ENCODE results near the gene PPP1R1B.

Gene PPP1R1B

DNA sequence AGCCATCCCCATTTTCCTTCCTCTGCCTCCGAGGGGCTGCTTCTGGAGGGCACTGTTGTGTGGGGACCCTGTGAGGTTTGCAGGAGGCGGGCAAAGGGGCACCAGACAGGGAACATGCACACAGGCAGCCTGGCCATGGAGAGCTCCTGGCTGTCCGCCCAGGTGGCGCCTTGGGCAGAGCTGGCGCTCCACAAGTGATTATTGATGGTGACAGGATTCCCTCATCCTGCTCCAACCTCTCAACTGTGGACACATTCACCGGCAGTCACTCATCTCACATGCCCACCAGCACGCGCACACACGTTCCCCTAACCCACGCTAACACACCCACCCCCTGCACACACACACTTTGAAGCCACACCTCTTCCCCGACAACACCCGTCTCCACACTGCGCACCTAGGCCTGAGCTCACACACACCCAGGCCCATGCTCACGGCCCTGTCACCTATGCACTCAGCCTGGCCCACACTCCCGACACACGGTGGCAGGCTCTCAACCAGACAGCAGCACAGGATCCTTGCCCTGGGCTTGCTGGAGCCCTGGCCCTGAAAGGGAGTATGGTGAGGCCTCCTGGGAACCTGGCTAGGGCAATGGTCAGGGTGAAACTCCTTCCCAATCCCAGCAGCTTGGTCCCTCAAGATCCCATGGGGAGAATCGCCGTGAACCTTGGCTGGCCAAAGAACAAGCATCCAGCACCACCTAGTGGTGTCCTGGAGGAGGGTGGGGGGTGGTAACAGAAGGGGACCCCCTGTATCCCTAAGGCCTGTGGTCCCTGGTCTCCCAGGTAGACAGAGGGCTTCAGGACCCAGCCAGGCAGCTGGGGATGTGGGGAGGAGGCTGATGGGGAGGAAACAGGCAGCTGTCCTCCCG is 45.1 kb downstream of the PPP1R1B start:
- peak; percentile 17 for DNase-seq

DNA sequence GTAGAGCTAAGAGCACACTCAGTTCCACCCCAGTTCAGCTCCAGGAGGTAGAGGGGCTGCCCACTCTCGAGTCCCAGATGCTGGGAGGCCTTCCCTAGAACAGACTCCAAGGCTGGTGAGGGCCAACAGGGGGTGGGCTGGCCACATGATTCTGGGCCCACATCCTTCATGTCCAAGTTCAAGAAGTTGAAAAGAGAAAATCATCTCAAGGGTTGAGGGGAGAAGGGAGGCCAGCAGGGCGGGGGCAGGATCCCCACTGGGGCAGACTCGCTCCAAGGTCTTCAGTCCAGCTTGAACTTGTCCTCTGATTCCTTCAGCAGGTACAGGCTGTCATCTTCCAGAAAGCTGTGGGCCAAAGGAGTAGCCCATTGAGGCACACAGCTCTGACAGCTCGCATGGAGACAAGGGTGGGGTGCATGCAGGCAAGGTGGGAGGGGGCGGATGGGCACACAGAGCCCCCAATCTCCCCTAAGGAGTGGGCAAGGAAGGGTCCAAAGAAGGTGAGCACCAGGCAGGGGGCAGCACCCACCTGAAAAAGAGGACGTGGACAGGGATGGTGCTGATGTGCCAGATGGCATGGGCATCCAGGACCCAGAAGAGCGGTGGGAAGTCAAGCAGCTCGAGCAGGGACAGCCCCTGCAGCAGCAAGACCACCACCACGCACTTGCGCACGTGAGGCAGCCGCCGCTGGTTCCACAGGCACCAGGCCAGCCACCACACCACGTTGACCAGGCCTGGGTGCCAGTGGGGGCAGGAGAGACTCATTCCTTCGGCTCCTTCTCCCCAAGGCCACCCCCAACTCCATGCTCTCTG is 46.0 kb downstream of the PPP1R1B start:
- DNase-seq: no peak

DNA sequence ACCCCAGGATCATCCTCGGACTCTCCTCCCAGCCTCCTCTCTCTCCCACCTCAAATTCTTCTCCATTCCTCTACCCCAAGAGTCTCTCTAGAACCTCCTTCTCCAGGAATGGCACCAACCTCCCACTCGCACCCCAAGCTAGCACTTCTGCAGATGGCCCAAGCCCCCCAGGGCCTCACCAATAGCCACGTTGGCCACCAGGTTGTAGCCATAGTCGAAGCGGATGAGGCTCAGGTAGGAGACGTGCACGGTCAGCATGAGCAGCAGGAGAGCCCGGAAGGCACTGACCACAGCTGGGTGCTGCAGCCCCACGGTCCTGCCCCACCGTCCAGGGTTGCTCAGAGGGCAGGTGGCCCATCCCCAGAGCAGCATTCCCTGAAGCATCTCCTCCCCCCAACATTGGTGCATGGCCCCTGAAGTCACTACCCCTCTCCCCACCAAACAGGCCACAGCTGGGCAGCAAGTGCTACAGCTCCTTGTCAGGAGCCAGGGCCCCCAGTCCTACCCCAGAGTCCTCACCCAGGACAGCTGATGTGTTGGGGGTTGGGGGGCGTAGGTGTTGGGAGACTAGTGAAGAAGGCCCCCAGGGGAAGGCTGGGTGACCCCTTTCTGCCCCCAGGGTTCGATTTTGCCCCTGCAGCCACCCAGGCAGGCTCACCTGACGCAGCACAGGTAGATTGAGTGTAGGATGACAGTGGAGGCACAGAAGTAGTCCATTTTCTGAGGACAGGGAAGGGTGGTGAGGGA is 46.8 kb downstream of the PPP1R1B start:
- DNase-seq: no peak

GRCh38 chr17:39674179-39674578 is 47.4 kb downstream of the PPP1R1B start:
- DNase-seq: no peak

- no peak for DNase-seq
Measured at GRCh38 chr17:39674702-39675389, 48.1 kb downstream of the PPP1R1B start.

- no peak for DNase-seq
Measured at GRCh38 chr17:39675390-39676082, 48.8 kb downstream of the PPP1R1B start.

GRCh38 chr17:39676198-39676819 is 49.6 kb downstream of the PPP1R1B start:
- no peak for DNase-seq

- no peak for DNase-seq
Measured at GRCh38 chr17:39677072-39677471, 50.3 kb downstream of the PPP1R1B start.

DNA sequence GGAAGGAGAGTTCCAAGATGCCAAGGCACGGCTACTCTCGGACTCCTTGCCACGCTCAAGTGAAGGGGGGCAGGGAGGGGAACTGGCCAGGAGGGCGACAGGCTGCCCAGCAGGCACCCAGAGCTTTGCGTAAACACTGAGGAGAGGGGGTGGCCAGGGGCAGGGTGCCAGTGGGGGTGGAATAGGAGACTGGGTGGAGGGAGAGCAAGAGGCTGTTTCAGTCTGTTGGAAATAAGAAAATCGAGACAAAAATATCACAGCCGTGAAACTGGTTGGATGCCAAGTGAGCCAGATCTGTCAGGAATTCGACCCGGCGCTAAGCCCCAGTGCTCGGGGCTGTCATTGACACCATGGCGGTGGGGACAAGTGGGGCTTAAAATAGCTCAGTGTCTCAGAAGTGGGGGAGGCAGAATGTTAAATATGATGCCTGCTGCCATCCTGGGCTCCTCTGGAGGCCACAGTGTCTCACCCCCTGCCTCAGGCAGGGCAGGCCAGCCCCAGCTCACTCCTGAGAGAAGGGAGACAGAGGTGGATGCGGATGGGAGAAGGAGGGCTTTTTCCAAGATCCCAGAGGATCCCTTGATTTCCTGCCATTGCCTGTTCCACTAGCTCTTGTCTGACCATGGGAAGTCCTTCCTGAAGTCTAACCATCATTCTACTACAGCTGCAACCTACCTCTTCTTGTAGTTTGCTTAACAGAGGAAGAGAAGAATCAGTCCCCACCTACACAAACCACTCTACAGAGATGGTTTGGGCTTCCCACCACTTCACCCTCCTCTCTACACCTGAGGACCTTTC is 51.0 kb downstream of the PPP1R1B start:
- DNase-seq: no peak

DNA sequence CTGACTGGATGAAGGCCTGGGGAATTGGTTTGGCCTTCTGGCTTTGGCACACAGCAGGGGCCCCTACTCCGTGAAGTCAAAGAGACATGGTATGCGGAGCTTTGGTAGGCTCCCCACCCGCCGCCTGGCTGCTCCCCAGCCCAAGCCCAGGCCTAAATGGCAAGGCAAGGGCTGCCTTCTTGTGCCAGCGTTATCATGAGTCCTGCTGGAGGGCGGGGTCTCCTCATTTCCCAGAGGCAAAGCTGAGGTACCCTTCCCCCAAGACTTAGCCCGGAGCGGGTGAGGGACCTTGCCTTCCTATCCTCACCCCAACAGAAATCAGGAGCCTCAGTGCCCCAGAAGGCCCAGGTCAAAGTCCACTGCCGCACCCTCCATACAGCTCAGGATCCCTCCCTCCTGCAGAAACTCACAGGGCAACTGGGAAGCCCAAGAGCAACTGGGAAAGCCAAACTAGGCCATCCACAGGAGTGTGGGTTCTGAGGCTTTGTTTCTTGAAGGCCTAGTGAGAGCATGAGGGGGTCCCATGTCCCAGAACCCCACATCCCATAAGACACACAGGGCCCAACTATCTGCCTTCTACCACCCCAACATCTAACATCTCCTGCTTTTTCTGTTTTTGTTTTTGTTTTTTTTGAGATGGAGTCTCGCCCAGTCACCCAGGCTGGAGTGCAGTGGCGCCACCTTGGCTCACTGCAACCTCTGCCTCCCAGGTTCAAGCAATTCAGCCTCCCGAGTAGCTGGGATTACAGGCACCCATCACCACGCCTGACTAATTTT is 51.8 kb downstream of the PPP1R1B start:
- DNase-seq: no peak

DNA sequence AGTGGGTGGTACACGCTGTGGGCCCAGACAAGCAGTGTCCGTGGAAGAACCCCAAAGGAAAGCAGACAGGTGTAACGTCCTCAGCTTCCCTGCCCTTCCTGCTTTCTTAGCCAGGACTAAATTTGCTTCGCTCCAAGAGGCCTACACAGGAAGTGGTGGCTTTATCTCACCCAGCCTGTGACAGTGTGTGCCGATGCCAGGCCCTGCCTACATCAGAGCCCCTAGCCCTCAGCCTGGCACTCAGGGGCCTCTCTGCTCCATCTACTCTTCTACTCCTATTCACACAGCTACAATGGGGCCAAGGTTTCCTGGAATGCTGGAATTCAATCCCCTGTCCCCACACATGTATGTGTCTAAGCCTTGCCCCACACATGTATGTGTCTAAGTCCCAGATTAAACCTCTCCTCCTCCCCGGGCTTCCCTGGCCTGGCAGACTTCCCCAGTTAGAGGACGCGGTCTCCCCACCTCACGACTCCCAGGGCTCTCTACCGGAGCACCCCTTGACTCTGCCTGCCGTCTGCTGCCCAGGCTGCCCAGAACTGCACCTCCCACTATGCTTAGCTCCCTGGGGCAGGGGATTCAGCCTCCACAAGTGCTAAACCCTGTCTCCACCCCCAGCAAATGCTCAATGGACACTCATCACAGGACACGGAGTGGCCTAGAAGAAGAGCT is 52.9 kb downstream of the PPP1R1B start:
- DNase-seq: no peak

- no peak for DNase-seq
Measured at GRCh38 chr17:39683295-39683939, 56.7 kb downstream of the PPP1R1B start.

GRCh38 chr17:39684369-39685192 is 57.8 kb downstream of the PPP1R1B start:
- no peak for DNase-seq

Measured in kidney glomerular epithelial cell (primary cell).